Retinal pigment epithelial cell (primary cell): ENCODE results near the gene ANO7.
A peak's percentile ranks its signal among the peaks of the same experiment; 100 is the strongest.

ENCODE experiments used
- DNase-seq: peaks from one replicate; pipeline ENCODE4 v3.0.0-alpha.2; 2010; ENCODE audit warnings: low read depth
- H3K4me3 ChIP-seq: 2 replicates; pipeline ENCODE4 v1.5.1; 2011; ENCODE audit warnings: mild to moderate bottlenecking, low read length, control low read depth, moderate library complexity
- CTCF ChIP-seq: conservative IDR thresholded peaks from 2 replicates; pipeline ENCODE4 v1.5.1; 2011; ENCODE audit warnings: low read depth, low read length, control low read depth, inconsistent platforms

ANO7 gene

DNA sequence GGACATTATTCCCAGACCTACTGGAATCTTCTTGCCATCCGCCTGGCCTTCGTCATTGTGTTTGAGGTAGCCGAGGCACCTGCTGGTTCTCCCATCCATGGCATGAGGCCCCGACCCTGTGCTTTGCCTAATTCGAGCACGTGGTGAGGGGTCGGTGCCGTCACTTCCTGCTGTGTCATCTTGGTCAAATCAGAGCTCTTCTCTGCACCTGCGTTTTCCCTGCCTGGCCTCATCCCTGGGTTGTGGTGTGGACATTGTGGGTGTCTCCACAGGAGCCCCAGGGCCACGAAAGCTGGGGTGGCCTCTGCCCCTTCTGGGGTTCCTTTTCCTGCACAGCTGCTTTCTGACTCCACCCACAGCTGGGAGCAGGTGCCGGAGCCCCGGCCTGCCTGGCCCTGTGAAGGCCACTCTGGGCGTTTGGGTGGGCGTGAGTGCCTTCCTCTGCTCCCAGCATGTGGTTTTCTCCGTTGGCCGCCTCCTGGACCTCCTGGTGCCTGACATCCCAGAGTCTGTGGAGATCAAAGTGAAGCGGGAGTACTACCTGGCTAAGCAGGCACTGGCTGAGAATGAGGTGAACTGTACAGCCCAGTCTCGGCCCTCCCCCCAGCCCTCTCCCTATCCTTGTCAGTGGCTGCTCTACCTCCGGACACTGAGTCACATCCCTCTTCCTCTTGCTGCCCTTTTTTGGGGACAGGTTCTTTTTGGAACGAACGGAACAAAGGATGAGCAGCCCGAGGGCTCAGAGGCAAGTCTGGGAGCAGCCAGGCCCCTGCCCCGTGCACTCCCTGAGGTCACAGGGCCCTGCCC, 34.9 kb downstream of the ANO7 start:
- no peak for DNase-seq
- no peak overlapping the region for H3K4me3 ChIP-seq
- no peak for TF ChIP-seq CTCF

DNA sequence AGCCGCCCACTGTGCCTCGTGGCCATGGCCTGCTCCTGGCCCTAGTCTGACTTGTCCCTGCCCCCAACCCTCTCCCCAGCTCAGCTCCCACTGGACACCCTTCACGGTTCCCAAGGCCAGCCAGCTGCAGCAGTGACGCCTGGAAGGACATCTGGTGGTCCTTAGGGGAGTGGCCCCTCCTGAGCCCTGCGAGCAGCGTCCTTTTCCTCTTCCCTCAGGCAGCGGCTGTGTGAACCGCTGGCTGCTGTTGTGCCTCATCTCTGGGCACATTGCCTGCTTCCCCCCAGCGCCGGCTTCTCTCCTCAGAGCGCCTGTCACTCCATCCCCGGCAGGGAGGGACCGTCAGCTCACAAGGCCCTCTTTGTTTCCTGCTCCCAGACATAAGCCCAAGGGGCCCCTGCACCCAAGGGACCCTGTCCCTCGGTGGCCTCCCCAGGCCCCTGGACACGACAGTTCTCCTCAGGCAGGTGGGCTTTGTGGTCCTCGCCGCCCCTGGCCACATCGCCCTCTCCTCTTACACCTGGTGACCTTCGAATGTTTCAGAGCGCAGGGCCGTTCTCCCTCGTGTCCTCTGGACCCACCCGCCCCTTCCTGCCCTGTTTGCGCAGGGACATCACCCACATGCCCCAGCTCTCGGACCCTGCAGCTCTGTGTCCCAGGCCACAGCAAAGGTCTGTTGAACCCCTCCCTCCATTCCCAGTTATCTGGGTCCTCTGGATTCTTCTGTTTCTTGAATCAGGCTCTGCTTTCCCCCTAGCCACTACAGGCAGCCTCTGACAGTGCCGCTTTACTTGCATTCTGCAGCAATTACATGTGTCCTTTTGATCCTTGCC, 35.8 kb downstream of the ANO7 start:
- TF ChIP-seq CTCF = peak; percentile 14
- no peak overlapping the region for H3K4me3 ChIP-seq
- DNase-seq = no peak

DNA sequence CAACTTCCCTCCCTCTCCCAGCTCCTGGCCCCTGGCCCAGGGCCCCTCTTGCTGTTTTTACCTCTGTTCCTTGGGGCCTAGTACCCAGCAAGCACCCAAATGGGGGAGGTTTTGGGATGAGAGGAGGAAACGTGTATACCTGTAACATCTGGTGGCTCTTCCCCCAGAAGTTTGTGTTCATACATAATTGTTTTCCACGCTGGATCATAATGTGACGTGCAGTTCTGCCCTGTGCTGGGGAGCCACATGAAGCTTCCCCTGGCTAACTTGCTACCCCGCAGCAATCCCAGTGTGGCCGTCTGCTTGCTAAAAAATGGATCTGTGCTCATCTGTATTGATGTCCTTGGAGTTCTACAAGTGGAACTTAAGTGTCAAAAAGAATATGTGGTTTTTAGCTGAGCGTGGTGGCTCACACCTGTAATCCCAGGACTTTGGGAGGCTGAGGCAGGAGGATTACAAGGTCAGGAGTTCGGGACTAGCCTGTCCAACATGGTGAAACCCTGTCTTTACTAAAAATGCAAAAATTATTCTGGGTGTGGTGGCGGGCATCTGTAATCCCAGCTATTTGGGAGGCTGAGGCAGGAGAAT, 36.5 kb downstream of the ANO7 start:
- TF ChIP-seq CTCF = no peak
- no peak overlapping the region for H3K4me3 ChIP-seq
- no peak for DNase-seq

DNA sequence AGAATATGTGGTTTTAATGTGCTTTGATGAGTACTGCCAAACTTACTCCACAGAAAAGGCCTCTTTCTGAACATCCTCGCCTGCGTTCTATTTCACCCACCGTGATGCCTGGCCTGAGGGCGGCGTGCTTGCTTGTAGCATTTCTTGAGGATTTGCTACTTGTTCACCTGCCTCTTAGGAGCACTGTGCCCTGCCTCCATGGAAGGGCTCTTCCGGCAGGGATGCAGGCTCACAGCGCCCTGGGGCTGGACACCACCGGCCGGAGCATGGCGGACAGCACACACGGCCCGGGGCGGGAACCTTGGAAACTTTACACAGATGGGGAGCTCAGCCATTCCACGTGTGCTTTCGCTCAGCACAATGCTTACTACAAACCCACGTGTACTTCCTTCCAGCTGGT, 37.1 kb downstream of the ANO7 start:
- DNase-seq = no peak
- no peak for TF ChIP-seq CTCF
- no peak overlapping the region for H3K4me3 ChIP-seq

- no peak for DNase-seq
Observed at GRCh38 chr2:241225983-241226382, 37.5 kb downstream of the ANO7 start.

More at GRCh38 chr2:241225983-241226382, 37.5 kb downstream of the ANO7 start:
- no peak for TF ChIP-seq CTCF
- H3K4me3 ChIP-seq = no peak overlapping the region
